Mesothelial cell of epicardium (in vitro differentiated cells): ENCODE results near the gene RAD51B. TPM values are rescaled to one million over a fixed set of nuclear protein-coding genes. Genes with fewer than 3 reads are reported as not detected.

Experiments
- DNase-seq, 2 experiments: peaks; one replicate each; pipeline ENCODE4 v3.0.0; 2021; ENCODE audit warnings: low spot score in 2 of 2; ENCODE audit not compliant: unreplicated experiment in 2 of 2
- H3K27ac Mint-ChIP-seq: 2 replicates; pipeline ENCODE4 v1.8.0; 2021; ENCODE audit warnings: mixed read lengths
- H3K27me3 Mint-ChIP-seq: 2 replicates; pipeline ENCODE4 v1.8.0; 2021; ENCODE audit warnings: low read depth, mixed read lengths
- H3K36me3 Mint-ChIP-seq: 2 replicates; pipeline ENCODE4 v1.8.0; 2021; ENCODE audit warnings: mixed read lengths
- H3K4me1 Mint-ChIP-seq: 2 replicates; pipeline ENCODE4 v1.8.0; 2021; ENCODE audit warnings: mixed read lengths
- H3K4me3 Mint-ChIP-seq: 2 replicates; pipeline ENCODE4 v1.8.0; 2021; ENCODE audit warnings: mild to moderate bottlenecking, moderate library complexity, mixed read lengths
- H3K9me3 Mint-ChIP-seq: 2 replicates; pipeline ENCODE4 v1.8.0; 2021; ENCODE audit warnings: mixed read lengths
- CTCF ChIP-seq: fragments of 200-600 bp; sonication (generic); IDR thresholded peaks from one replicate; pipeline ENCODE4 v1.5.0; 2021; ENCODE audit warnings: antibody characterized with exemption; ENCODE audit not compliant: unreplicated experiment
- total RNA-seq: library from RNA; stranded (reverse); gene quantifications from 3 replicates; pipeline ENCODE4 v1.2.1, GENCODE V29; 2021

Gene RAD51B
- total RNA-seq, 1 donor from 2014 or later: 34.7 TPM

GRCh38 chr14:68458840-68459469 lies 639.4 kb downstream of the RAD51B start:
- no peak for DNase-seq
- Mint-ChIP-seq H3K27me3 (no peaks in the 10 kb centered on the region), H3K27ac (peak overlapping the region; percentile 92), H3K36me3 (peaks cover 18% of the 10 kb centered on the region), H3K4me1 (peaks cover 20% of the 10 kb centered on the region), H3K9me3 (peaks cover 22% of the 10 kb centered on the region), H3K4me3 (no peak overlapping the region)
- TF ChIP-seq CTCF: no peak

- Mint-ChIP-seq H3K4me1 (peaks cover 26% of the 10 kb centered on the region), H3K4me3 (no peak overlapping the region), H3K27ac (peak overlapping the region; percentile 92), H3K9me3 (peaks cover 21% of the 10 kb centered on the region), H3K36me3 (peaks cover 14% of the 10 kb centered on the region), H3K27me3 (no peaks in the 10 kb centered on the region)
- no peak for DNase-seq
- TF ChIP-seq CTCF: no peak
These were observed 640.0 kb downstream of the RAD51B start for GRCh38 chr14:68459480-68460136.

GRCh38 chr14:68460541-68460940 lies 641.0 kb downstream of the RAD51B start:
- TF ChIP-seq CTCF: no peak
- Mint-ChIP-seq H3K4me3 (no peak overlapping the region), H3K9me3 (peaks cover 15% of the 10 kb centered on the region), H3K4me1 (peaks cover 33% of the 10 kb centered on the region), H3K27ac (no peak overlapping the region), H3K27me3 (no peaks in the 10 kb centered on the region), H3K36me3 (peaks cover 8% of the 10 kb centered on the region)
- DNase-seq: no peak

GRCh38 chr14:68461086-68461485 lies 641.5 kb downstream of the RAD51B start:
- no peaks in the 10 kb centered on the region for H3K27me3 Mint-ChIP-seq

GRCh38 chr14:68462683-68463082 lies 643.1 kb downstream of the RAD51B start:
- Mint-ChIP-seq H3K36me3 (no peaks in the 10 kb centered on the region), H3K4me3 (no peak overlapping the region), H3K9me3 (peaks cover 5% of the 10 kb centered on the region), H3K4me1 (peaks cover 48% of the 10 kb centered on the region), H3K27me3 (no peaks in the 10 kb centered on the region), H3K27ac (peak overlapping the region; percentile 70)
- DNase-seq: no peak
- TF ChIP-seq CTCF: peak; percentile 29

More at GRCh38 chr14:68461086-68461485, 641.5 kb downstream of the RAD51B start:
- H3K36me3 Mint-ChIP-seq: peaks cover 3% of the 10 kb centered on the region
- H3K9me3 Mint-ChIP-seq: peaks cover 10% of the 10 kb centered on the region
- peaks cover 36% of the 10 kb centered on the region for H3K4me1 Mint-ChIP-seq
- TF ChIP-seq CTCF: no peak
- no peak overlapping the region for H3K4me3 Mint-ChIP-seq
- DNase-seq: no peak
- no peak overlapping the region for H3K27ac Mint-ChIP-seq
